ENCODE measurements around the gene LLGL2.
"Not testable (repeated sequence)": the region's sequence is repeated elsewhere in the genome, so short reads cannot be mapped to it uniquely, and the experiment has no call there.

LLGL2 gene, protein sequence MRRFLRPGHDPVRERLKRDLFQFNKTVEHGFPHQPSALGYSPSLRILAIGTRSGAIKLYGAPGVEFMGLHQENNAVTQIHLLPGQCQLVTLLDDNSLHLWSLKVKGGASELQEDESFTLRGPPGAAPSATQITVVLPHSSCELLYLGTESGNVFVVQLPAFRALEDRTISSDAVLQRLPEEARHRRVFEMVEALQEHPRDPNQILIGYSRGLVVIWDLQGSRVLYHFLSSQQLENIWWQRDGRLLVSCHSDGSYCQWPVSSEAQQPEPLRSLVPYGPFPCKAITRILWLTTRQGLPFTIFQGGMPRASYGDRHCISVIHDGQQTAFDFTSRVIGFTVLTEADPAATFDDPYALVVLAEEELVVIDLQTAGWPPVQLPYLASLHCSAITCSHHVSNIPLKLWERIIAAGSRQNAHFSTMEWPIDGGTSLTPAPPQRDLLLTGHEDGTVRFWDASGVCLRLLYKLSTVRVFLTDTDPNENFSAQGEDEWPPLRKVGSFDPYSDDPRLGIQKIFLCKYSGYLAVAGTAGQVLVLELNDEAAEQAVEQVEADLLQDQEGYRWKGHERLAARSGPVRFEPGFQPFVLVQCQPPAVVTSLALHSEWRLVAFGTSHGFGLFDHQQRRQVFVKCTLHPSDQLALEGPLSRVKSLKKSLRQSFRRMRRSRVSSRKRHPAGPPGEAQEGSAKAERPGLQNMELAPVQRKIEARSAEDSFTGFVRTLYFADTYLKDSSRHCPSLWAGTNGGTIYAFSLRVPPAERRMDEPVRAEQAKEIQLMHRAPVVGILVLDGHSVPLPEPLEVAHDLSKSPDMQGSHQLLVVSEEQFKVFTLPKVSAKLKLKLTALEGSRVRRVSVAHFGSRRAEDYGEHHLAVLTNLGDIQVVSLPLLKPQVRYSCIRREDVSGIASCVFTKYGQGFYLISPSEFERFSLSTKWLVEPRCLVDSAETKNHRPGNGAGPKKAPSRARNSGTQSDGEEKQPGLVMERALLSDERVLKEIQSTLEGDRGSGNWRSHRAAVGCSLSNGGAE

DNA sequence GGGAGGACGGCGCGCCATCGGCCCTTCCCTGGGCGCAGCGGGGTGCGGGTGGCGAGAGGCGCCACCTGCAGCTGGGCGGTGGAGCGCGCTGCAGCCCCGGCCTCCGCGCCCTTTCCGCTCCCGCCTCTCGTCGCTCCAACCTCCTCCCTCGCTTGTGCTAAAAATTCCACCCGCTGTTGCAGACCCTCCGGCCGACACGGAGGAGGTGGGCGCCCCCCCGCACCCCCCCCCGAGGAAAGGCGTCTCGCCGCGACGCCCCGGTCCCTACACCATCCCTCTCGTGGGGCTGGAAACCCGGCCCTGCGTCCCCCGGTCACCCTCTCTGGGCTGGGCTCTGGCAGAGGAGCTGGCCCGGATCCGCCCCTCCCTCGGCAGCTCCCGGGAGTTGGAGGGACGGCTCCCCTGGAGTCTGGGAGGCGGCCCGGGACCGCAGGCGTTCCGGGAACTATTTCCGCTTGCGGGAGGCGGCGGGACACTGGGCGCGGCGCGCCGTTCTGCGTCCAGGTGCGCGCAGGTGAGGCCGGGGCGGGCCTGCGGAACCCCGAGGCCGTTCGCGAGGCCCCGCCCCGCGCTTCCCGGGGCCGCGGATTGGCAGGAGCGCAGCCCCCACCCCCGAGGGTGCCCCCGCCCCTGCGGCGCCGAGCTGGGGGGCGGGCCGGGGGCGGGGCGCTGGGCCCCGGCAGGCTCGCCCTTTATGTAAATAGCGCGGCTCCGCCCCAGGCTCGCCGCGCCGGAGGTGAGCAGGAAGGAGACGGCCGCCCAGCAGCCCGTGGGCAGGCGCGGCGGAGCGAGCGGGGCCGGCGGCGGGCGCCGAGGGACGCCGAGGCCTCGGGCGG is at the start of gene LLGL2:
TSS of gene LLGL2 (plus strand) at position 728 of the 836 bp plus-strand sequence. CDS start 17,730 bp downstream, outside the sequence.
- no peak for DNase-seq

DNA sequence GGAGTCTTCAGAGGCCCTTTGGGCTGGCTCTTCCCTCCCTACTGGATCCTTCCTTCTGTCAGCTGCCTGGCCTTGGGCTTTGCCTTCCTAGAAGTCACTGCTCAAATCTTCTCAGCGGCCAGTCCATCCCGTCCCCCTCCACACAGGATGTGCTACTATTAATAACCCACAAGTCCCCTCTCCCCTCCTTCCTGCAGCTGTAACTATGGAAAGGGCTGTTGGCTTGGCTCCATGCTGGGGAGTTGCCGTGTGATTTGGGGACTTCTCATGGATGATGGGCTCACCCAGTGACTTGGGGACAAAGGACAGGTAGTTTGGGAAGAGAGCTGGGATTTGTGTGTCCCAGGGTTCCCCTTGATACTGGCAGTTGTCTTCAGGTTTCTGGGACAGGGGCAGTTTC is 49.6 kb upstream of the LLGL2 start:
- no peak for DNase-seq

DNA sequence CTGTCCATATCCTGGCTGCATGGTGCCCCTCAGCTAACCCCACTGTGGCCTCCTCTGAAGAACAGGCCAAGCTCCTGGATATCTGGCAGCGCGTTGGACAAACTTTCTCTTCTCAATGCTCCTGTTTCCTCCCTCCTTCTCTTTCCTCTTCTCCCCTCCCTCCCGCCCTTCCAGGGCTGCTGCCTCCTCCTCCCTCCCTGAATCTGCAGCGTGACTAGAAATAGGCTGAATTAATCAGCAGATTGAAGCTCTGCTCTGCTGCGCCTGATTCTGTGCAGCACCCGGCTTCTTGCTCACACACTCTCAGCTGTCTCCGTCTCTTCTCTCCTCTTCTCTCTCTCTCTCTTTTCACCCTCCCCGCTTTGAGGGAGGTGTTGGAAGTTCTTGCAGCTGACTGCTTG is 49.2 kb upstream of the LLGL2 start:
- DNase-seq, result no peak

DNA sequence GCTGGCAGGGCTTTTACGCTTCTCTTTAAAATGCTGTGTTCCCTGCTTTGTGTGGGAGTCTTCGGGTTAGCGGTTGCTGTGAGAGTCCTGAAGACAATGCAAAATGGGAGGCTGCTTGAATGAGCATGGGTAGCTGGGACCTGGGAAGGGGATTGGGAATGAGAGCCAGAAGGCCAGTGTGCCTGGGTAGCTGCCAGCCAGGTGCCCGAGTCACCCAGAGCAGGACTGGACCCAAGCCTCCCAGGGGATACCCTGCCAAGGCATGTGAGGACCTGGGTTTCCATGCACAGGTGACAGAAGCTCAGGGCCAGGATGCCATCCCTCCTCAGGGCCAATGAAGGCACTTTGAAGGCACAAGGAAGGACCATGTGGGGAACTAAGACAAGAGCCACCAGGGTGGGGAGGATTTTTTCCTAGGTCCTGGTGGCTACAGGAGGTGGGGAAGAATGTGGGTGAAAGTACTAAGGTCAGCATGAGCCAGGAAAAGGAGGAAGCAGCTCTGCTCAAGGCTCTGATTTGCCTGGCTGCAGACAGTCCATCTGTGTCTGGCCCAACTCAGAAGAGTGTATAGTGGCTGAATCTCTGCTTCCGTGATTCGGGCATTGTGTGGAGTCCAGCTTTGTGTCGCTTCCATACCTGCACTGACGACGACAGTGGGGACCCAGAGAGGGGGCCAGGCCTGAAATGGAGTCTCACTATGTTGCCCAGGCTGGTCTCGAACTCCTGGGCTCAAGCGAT is 48.6 kb upstream of the LLGL2 start:
- no peak for DNase-seq

DNA sequence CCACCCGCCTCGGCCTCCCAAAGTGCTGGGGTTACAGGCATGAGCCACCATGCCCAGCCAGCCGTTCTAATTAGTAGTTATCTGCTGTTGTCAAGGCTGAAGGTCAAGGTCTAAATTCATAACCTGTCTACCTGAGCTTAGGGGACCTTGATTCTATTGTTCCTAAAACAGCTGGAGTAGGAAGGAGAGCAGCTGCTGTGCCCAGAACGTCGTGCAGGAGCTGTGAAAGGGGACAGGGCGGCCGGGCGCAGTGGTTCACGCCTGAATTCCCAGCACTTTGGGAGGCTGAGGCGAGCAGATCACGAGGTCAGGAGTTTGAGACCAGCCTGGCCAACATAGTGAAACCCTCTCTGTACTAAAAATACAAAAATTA is 48.0 kb upstream of the LLGL2 start:
- not testable (repeated sequence) for DNase-seq

DNA sequence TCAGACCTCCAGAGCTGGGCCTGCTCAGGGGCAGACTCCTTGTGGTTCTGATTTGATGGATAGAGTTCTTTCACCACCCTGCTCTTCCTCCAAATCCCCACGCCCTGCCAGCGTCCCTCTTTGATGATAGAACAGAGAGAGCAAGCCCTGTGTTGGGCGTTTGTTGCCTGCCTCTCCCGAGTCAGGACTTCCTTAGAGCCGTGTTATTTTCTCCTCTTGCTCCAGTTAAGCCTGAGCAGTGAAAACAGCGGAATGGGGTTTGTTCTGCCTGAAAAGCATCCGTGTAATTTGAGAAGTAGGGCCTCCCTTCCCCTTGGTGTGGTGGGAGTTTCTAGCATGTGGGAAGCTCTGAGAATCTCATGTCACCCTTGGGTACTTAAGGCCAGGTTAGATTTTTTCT is 47.0 kb upstream of the LLGL2 start:
- no peak for DNase-seq

DNA sequence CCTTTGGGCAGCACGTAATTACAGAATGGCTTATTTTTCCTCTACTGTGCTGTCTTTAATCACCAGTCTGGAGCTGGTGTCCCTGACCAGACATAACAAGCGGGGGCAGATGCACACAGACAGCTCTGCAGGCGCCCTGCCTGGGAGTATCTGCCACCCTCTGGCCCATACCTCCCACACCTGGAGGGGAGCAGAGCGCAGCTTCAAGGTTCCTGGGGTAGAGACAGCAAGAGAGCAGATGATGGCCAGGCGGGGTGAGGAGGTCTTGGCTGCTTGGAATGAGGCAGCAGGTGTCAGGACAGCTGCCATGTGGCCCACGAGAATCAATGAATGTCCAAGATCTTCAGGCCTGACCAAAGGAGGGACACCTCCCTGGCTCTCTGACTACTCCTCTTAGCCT is 45.2 kb upstream of the LLGL2 start:
- DNase-seq, result no peak

DNA sequence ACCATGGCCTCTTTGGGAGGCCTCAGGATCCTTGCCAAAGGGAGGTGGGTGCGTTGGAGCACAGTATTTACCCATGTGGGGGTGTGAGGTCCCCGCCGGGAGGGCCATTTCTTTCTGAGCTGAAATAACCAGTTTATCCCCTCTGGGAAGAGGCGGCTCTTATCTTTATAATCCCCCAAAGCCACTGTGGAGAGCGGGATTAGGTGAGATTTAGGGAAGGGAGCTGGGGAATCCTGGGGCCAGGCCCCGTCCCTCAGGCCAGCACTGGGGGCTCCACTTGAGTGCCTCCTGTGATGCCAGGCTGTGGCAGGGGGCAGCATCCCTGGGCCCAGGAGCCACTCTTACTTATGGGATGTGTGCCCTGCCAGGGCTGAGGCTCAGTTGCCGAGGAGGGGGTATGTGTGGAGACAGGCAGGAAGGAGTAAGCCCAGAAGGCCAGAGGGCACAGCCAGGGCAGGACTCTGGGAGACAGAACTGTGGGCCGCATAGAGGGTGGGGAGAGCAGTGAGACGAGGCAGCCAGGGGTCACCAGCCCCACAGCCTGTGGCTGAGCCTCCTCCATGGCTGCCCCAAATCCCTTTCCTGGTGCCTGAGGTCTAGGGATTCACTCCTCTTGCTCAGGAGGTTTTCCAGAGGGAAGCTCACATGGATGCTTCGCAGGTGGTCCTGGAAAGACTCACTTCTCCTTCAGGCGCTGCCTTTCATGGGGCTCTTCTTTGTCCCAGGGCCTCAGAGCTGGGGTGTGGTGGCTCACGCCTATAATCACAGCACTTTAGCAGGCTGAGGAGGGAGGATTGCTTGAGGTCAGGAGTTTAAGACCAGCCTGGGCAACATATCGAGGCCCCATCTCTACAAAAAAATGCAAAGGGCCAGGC is 44.1 kb upstream of the LLGL2 start:
- DNase-seq, result no peak

DNA sequence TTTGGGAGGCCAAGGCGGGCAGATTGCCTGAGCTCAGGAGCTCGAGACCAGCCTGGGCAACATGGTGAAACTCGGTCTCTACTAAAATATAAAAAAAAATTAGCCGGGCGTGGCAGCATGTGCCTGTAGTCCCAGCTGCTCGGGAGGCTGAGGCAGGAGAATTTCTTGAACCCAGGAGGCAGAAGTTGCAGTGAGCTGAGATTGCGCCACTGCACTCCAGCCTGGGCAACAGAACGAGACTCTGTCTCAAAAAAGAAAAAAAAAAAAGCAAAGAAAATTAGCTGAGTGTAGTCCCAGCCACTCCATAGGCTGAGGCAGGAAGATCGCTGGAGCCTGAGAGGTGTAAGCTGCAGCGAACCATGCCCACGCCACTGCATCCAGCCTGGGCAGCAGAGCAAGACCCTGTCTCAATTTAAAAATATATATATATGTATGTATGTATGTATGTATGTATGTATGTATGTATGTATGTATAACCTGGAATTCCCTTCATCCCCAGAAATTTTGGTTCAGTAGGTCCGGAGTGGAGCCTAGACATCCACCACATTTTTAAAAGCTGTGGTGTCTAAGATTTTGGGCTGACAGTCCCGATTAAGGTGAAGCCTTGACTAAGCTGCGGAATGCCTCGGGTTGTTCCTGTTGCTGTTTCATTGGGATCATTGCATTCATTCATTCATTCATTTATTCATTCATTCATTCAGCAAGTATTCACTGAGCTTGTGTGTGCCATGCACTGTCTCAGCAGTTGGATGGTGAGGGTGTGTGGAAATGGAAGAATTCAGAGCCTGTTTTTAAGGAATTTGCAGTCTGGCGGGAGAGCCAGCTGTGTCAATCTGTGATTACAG is 43.2 kb upstream of the LLGL2 start:
- DNase-seq, result no peak

DNA sequence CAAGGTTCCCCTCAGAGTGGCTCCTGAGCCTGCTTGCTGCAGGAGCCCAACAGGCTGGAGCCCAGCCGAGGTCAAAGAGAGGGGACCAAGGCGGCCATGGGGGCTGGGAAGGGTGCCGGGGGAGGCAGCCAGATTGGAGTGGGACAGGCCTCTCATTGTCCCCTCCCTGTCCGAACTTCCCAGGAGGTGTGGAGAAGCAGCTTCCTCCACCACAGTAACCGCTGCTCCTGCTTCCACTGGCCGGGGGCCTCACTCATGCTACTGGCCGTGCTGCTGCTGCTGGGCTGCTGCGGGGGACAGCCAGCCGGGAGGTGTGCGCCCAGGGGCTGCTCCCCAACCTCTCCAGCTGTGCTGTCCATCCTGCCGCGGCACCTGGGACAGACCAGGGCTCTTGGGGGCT is 39.8 kb upstream of the LLGL2 start:
- DNase-seq, result no peak

DNA sequence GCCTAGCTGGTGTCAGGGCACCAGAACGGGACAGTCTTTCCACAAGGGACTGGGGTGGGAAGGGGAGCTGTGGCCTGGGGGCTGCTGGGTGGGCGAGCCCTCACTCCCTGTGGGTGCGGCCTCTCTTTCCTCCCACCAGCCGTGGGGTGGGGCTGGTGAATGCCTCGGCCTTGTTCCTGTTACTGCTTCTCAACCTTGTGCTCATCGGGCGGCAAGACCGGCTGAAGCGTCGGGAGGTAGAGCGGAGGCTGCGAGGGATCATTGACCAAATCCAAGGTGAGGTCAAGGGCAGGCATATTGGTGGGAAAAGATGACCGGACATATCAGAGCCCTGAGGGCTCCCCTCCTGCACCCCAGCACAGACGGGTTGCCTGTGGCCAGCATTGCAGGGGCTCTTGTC is 39.3 kb upstream of the LLGL2 start:
- no peak for DNase-seq

DNA sequence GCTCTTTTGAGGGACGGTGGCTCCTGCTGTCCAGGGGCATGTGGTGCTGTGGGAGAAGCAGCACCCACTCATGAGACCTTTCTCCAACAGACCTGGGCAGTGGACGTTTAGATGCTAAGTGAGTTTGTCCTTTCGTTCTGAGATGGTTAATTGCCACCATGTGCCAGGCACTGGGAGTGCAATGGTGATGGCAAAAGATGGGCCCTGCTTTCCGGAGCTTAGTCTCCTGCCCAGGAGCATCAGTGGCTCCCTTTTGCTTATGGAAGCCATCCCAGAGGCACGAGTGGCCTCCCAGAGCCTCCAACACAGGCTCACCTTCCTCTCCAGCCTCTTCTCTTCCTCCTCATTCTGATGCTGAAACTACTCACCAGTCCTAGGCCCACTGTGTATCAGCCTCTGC is 38.5 kb upstream of the LLGL2 start:
- DNase-seq, result no peak

DNA sequence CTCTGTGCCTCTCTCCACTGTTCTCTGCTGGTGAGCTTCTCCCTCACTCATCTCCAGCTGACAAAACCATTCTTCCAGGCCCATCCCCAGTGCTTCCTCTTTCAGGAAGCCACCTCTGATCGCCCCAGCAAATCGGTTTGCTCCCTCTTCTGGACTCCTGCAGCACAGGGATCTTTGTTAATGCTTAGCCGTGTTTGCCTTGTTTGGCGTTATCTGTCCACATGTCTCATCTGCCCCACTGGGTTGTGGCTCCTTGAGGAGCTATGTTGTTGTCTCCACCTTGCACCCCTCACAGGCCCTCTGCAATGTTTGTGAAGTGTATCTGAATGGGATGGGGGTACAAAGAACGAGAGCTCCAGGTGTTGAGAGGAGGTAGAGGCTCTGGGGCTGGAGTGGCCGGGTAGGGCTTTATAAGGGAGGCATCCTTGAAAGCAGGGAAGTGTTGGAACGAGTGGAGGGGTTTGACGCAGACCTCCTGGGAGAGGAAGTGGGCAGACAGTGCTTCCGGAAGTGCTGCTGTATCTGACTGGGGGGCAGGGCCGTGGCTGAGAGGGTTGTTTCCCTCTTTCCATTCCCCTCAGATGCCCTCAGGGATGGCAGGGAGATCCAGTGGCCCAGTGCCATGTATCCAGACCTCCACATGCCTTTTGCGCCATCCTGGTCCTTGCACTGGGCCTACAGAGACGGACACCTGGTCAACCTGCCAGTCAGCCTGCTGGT is 38.0 kb upstream of the LLGL2 start:
- DNase-seq, result no peak

DNA sequence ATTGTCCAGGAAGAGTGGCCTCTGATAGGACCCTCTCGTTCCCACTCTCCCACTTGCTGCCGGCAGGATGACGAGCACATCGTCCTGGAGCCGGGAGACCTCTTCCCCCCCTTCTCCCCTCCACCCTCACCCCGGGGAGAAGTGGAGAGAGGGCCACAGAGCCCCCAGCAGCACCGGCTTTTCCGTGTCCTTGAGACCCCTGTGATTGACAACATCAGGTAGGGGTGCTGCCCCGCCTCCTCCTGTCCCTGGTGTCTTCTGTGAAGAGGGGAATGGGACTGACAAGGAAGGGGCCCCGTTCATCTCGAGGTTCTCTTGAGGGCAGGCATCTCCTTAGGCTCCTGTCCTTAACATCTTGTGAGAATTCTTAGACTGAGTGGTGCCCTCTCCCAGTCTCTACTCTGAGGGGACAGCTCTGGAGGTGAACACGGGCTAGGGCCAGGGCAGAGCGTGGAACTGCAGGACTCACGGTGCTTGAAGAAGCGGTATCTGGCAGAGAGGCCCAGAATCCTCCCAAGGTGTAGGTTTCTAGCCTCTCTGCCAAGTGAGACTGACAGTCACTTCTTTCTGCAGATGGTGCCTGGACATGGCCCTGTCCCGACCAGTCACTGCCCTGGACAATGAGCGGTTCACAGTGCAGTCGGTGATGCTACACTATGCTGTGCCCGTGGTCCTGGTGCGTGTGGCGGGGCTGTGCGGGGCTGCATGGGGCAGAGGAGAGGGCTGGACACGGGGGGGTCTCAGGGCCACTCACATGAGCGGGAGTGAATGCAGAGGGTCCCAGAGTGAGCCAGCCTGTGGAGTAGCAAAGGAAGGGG is 36.6 kb upstream of the LLGL2 start:
- no peak for DNase-seq

DNA sequence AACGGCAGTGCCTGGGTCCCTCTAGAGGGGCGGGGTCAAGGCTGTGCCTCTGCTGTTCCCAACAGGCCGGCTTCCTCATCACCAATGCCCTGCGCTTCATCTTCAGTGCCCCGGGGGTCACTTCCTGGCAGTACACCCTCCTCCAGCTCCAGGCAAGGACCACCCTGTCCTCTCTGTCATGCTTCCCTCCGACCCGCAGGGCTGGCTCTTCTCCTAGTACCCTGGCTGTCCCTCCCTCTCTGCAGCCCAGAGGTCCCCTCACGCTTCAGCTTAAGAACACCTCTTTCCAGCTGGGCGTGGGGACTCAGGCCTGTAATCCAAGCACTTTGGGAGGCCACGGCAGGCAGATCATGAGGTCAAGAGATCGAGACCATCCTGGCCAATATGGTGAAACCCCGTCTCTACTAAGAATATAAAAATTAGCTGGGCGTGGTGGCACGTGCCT is 36.0 kb upstream of the LLGL2 start:
- no peak for DNase-seq

DNA sequence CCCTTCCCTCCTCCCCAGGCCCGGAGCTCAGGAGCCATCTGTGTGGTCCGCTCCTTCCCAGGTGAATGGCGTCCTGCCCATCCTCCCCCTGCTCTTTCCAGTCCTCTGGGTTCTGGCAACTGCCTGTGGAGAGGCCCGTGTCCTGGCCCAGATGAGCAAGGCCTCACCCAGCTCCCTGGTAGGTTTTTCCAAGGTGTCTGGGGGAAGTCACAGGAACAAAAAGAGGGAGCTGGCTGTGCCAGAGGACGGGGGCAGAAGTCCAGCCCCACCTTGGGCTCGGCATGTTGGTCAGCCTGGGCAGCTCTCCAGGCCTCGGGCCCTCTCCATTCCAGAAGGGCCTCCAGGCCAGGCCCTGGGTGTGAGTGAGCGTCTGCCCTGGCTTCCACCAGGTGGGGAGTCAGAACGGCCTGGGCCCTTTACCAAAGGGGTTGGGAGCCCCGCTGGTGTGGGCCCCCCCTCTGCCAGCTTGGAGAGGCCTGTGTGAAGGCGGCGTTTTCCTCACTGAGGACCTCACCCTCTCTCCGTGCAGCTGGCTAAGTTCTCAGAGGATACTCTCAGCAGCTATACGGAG is 35.2 kb upstream of the LLGL2 start:
- no peak for DNase-seq

DNA sequence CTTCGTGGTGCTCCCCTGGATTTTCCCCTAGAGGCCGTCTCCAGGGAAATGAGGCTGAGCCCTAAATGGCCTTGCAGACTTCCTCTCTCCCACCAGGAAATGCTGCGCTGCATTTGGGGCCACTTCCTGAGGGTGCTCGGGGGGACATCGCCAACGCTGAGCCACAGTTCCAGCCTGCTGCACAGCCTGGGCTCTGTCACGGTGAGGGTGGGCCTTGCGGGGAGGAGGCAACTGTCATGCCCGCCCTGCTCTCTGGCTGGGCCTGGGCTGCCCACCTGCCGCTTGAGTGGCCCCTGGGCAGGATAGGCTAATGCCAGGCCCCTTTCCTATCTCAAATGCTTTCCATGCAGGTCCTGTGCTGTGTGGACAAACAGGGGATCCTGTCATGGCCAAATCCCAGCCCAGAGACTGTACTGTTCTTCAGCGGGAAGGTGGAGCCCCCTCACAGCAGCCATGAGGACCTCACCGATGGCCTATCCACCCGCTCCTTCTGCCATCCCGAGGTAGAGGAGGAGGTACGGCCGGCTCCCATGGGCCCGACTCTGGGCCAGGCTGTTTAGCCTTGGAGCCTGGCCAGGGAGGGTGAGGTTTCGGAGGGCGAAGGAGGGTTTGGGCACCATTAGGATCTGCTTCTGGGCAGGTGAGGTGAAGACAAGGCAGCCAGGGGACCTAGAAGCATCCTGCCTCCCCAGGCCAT is 34.4 kb upstream of the LLGL2 start:
- no peak for DNase-seq

DNA sequence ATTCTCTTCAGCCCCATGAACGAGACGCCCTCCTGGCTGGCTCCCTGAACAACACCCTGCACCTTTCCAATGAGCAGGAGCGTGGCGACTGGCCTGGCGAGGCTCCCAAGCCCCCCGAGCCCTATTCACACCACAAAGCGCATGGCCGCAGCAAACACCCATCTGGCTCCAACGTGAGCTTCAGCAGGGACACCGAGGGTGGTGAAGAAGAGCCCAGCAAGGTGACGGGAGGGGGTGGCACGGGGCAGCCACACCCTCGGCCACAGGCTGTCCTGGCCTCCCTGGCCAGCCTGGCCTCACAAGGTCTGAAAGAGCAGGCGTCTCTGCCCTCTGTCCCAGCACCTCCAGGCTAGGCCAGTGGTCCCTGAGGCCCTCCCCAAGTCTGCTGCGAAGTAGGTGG is 33.8 kb upstream of the LLGL2 start:
- no peak for DNase-seq

Measured in HCEC 1CT (cell line).